ENCODE results near the gene NBPF15. TPM values are rescaled to one million over a fixed set of nuclear protein-coding genes. Genes with fewer than 3 reads are reported as not detected.
"Not testable (repeated sequence)": the region's sequence is repeated elsewhere in the genome, so short reads cannot be mapped to it uniquely, and the experiment has no call there.

NBPF15 gene
- polyA plus RNA-seq, 4 donors, result 2.4 to 27.9 (median 5.2) TPM

GRCh38 chr1:144461778-144462177 is 309 bp upstream of the NBPF15 start:
- not testable (repeated sequence) for DNase-seq; H3K9me3 ChIP-seq (ENCODE audit: control insufficient read depth in 2 of 2, insufficient read depth in 1 of 2, low read depth in 1 of 2, low read length in 1 of 2); H3K4me3 ChIP-seq (ENCODE audit: low read depth in 1 of 3, low read length in 3 of 3); FAIRE-seq; H3K36me3 ChIP-seq (ENCODE audit: control insufficient read depth in 3 of 3, insufficient read depth in 2 of 3, low read depth in 1 of 3, low read length in 3 of 3); H3K27me3 ChIP-seq (ENCODE audit: control insufficient read depth in 3 of 3, insufficient read depth in 3 of 3, low read length in 3 of 3); H3K4me1 ChIP-seq (ENCODE audit: control insufficient read depth in 3 of 3, insufficient read depth in 2 of 3, low read depth in 1 of 3, low read length in 2 of 3); H3K27ac ChIP-seq (ENCODE audit: low read depth in 1 of 3, low read length in 2 of 3)
- no CpG with 5 or more reads among the region's 17 CpGs for WGBS, 3 donors

- not testable (repeated sequence) for H3K4me1 ChIP-seq (ENCODE audit: control insufficient read depth in 3 of 3, insufficient read depth in 2 of 3, low read depth in 1 of 3, low read length in 2 of 3); DNase-seq; H3K27me3 ChIP-seq (ENCODE audit: control insufficient read depth in 3 of 3, insufficient read depth in 3 of 3, low read length in 3 of 3); H3K36me3 ChIP-seq (ENCODE audit: control insufficient read depth in 3 of 3, insufficient read depth in 2 of 3, low read depth in 1 of 3, low read length in 3 of 3); H3K9me3 ChIP-seq (ENCODE audit: control insufficient read depth in 2 of 2, insufficient read depth in 1 of 2, low read depth in 1 of 2, low read length in 1 of 2); FAIRE-seq; H3K27ac ChIP-seq (ENCODE audit: low read depth in 1 of 3, low read length in 2 of 3)
- peak overlapping the region in 2 of 3 donors; percentile 44 to 59 for H3K4me3 ChIP-seq (ENCODE audit: low read depth in 1 of 3, low read length in 3 of 3)
- WGBS, 3 donors, result 0% methylated on average over 4 to 7 of the region's 15 CpGs
Observed at GRCh38 chr1:144460686-144461085, 783 bp downstream of the NBPF15 start.

- H3K9me3 ChIP-seq (ENCODE audit: control insufficient read depth in 2 of 2, insufficient read depth in 1 of 2, low read depth in 1 of 2, low read length in 1 of 2); H3K27me3 ChIP-seq (ENCODE audit: control insufficient read depth in 3 of 3, insufficient read depth in 3 of 3, low read length in 3 of 3); H3K36me3 ChIP-seq (ENCODE audit: control insufficient read depth in 3 of 3, insufficient read depth in 2 of 3, low read depth in 1 of 3, low read length in 3 of 3); H3K27ac ChIP-seq (ENCODE audit: low read depth in 1 of 3, low read length in 2 of 3); DNase-seq; H3K4me3 ChIP-seq (ENCODE audit: low read depth in 1 of 3, low read length in 3 of 3); FAIRE-seq; H3K4me1 ChIP-seq (ENCODE audit: control insufficient read depth in 3 of 3, insufficient read depth in 2 of 3, low read depth in 1 of 3, low read length in 2 of 3): not testable (repeated sequence)
- WGBS, 3 donors, result 95 to 98% (median 97%) methylated on average over 10 to 18 of the region's 18 CpGs
Observed at GRCh38 chr1:144442402-144442801, 19.1 kb downstream of the NBPF15 start.

GRCh38 chr1:144439737-144440136 is 21.7 kb downstream of the NBPF15 start:
- not testable (repeated sequence) for FAIRE-seq; H3K27ac ChIP-seq (ENCODE audit: low read depth in 1 of 3, low read length in 2 of 3); H3K27me3 ChIP-seq (ENCODE audit: control insufficient read depth in 3 of 3, insufficient read depth in 3 of 3, low read length in 3 of 3); H3K36me3 ChIP-seq (ENCODE audit: control insufficient read depth in 3 of 3, insufficient read depth in 2 of 3, low read depth in 1 of 3, low read length in 3 of 3); DNase-seq; H3K9me3 ChIP-seq (ENCODE audit: control insufficient read depth in 2 of 2, insufficient read depth in 1 of 2, low read depth in 1 of 2, low read length in 1 of 2); H3K4me1 ChIP-seq (ENCODE audit: control insufficient read depth in 3 of 3, insufficient read depth in 2 of 3, low read depth in 1 of 3, low read length in 2 of 3); H3K4me3 ChIP-seq (ENCODE audit: low read depth in 1 of 3, low read length in 3 of 3)
- WGBS, 3 donors, result 36 to 62% (median 54%) methylated on average over 5 to 6 of the region's 7 CpGs

GRCh38 chr1:144418891-144419694 is 42.4 kb downstream of the NBPF15 start:
- H3K27me3 ChIP-seq (ENCODE audit: control insufficient read depth in 3 of 3, insufficient read depth in 3 of 3, low read length in 3 of 3); H3K36me3 ChIP-seq (ENCODE audit: control insufficient read depth in 3 of 3, insufficient read depth in 2 of 3, low read depth in 1 of 3, low read length in 3 of 3); H3K9me3 ChIP-seq (ENCODE audit: control insufficient read depth in 2 of 2, insufficient read depth in 1 of 2, low read depth in 1 of 2, low read length in 1 of 2); H3K4me1 ChIP-seq (ENCODE audit: control insufficient read depth in 3 of 3, insufficient read depth in 2 of 3, low read depth in 1 of 3, low read length in 2 of 3); FAIRE-seq: not testable (repeated sequence)
- peak overlapping the region in 1 of 3 donors; percentile 28 for H3K27ac ChIP-seq (ENCODE audit: low read depth in 1 of 3, low read length in 2 of 3)
- peak overlapping the region in 1 of 3 donors; percentile 43 for H3K4me3 ChIP-seq (ENCODE audit: low read depth in 1 of 3, low read length in 3 of 3)
- 5 to 8% (median 5%) methylated on average over 32 to 43 of the region's 46 CpGs for WGBS, 3 donors
- DNase-seq, result peak; percentile 17 to 69

GRCh38 chr1:144413404-144414118 is 47.9 kb downstream of the NBPF15 start:
- not testable (repeated sequence) for H3K36me3 ChIP-seq (ENCODE audit: control insufficient read depth in 3 of 3, insufficient read depth in 2 of 3, low read depth in 1 of 3, low read length in 3 of 3); H3K9me3 ChIP-seq (ENCODE audit: control insufficient read depth in 2 of 2, insufficient read depth in 1 of 2, low read depth in 1 of 2, low read length in 1 of 2); H3K27me3 ChIP-seq (ENCODE audit: control insufficient read depth in 3 of 3, insufficient read depth in 3 of 3, low read length in 3 of 3); DNase-seq; H3K4me1 ChIP-seq (ENCODE audit: control insufficient read depth in 3 of 3, insufficient read depth in 2 of 3, low read depth in 1 of 3, low read length in 2 of 3); FAIRE-seq
- peak overlapping the region in 1 of 3 donors; percentile 58 for H3K4me3 ChIP-seq (ENCODE audit: low read depth in 1 of 3, low read length in 3 of 3)
- 54 to 68% (median 55%) methylated on average over 10 to 15 of the region's 26 CpGs for WGBS, 3 donors
- peak overlapping the region in 2 of 3 donors; percentile 89 to 90 for H3K27ac ChIP-seq (ENCODE audit: low read depth in 1 of 3, low read length in 2 of 3)

GRCh38 chr1:144412491-144413403 is 48.7 kb downstream of the NBPF15 start:
- H3K27me3 ChIP-seq (ENCODE audit: control insufficient read depth in 3 of 3, insufficient read depth in 3 of 3, low read length in 3 of 3); H3K4me1 ChIP-seq (ENCODE audit: control insufficient read depth in 3 of 3, insufficient read depth in 2 of 3, low read depth in 1 of 3, low read length in 2 of 3); FAIRE-seq; H3K9me3 ChIP-seq (ENCODE audit: control insufficient read depth in 2 of 2, insufficient read depth in 1 of 2, low read depth in 1 of 2, low read length in 1 of 2); H3K36me3 ChIP-seq (ENCODE audit: control insufficient read depth in 3 of 3, insufficient read depth in 2 of 3, low read depth in 1 of 3, low read length in 3 of 3): not testable (repeated sequence)
- Histone ChIP-seq H3K27ac (ENCODE audit: low read depth in 1 of 3, low read length in 2 of 3) (peak overlapping the region; percentile 80 to 90 (median 89)), H3K4me3 (ENCODE audit: low read depth in 1 of 3, low read length in 3 of 3) (peak overlapping the region in 2 of 3 donors; percentile 48 to 58)
- WGBS, 3 donors, result 2 to 3% (median 3%) methylated on average over 32 to 41 of the region's 41 CpGs
- DNase-seq, result peak; percentile 94 to 96

- H3K27ac ChIP-seq (ENCODE audit: low read depth in 1 of 3, low read length in 2 of 3), result peak overlapping the region in 2 of 3 donors; percentile 38 to 62
- not testable (repeated sequence) for H3K4me3 ChIP-seq (ENCODE audit: low read depth in 1 of 3, low read length in 3 of 3)
- WGBS, 3 donors, result 1 to 2% (median 1%) methylated on average over 12 to 18 of the region's 23 CpGs
Observed at GRCh38 chr1:144412068-144412471, 49.4 kb downstream of the NBPF15 start.

More at GRCh38 chr1:144412068-144412471, 49.4 kb downstream of the NBPF15 start:
- not testable (repeated sequence) for H3K36me3 ChIP-seq (ENCODE audit: control insufficient read depth in 3 of 3, insufficient read depth in 2 of 3, low read depth in 1 of 3, low read length in 3 of 3); H3K9me3 ChIP-seq (ENCODE audit: control insufficient read depth in 2 of 2, insufficient read depth in 1 of 2, low read depth in 1 of 2, low read length in 1 of 2); H3K27me3 ChIP-seq (ENCODE audit: control insufficient read depth in 3 of 3, insufficient read depth in 3 of 3, low read length in 3 of 3); FAIRE-seq; H3K4me1 ChIP-seq (ENCODE audit: control insufficient read depth in 3 of 3, insufficient read depth in 2 of 3, low read depth in 1 of 3, low read length in 2 of 3)
- DNase-seq, result peak; percentile 72 to 79
